Raji (cell line): ENCODE data around the gene GABRD.

Source experiments
- POLR2A ChIP-seq: IDR thresholded peaks from 2 replicates; pipeline ENCODE4 v1.6.1; 2011; ENCODE audit warnings: low read depth, low read length, control low read depth; ENCODE audit not compliant: insufficient read depth

GABRD gene

GRCh38 chr1:2019172-2019543 lies at the start of gene GABRD:
TSS of gene GABRD (plus strand) at chr1:2019345. CDS start at chr1:2019424, 79 bp downstream.
- no peak for TF ChIP-seq POLR2A

GRCh38 chr1:1969505-1969900 lies 49.6 kb upstream of the GABRD start:
- TF ChIP-seq POLR2A, result no peak

GRCh38 chr1:1969953-1970716 lies 49.0 kb upstream of the GABRD start:
- no peak for TF ChIP-seq POLR2A

- no peak for TF ChIP-seq POLR2A
These were observed 48.1 kb upstream of the GABRD start for GRCh38 chr1:1971017-1971416.

- no peak for TF ChIP-seq POLR2A
These were observed 47.5 kb upstream of the GABRD start for GRCh38 chr1:1971688-1972087.

- no peak for TF ChIP-seq POLR2A
These were observed 46.0 kb upstream of the GABRD start for GRCh38 chr1:1972976-1973715.

- no peak for TF ChIP-seq POLR2A
These were observed 45.2 kb upstream of the GABRD start for GRCh38 chr1:1973716-1974642.

GRCh38 chr1:1974834-1975233 lies 44.3 kb upstream of the GABRD start:
- no peak for TF ChIP-seq POLR2A

- TF ChIP-seq POLR2A, result no peak
These were observed 43.6 kb upstream of the GABRD start for GRCh38 chr1:1975535-1975934.

- no peak for TF ChIP-seq POLR2A
These were observed 43.1 kb upstream of the GABRD start for GRCh38 chr1:1976031-1976430.

GRCh38 chr1:1978108-1978507 lies 41.0 kb upstream of the GABRD start:
- no peak for TF ChIP-seq POLR2A

- no peak for TF ChIP-seq POLR2A
These were observed 39.5 kb upstream of the GABRD start for GRCh38 chr1:1979482-1980165.

- no peak for TF ChIP-seq POLR2A
These were observed 38.5 kb upstream of the GABRD start for GRCh38 chr1:1980467-1981141.

GRCh38 chr1:1981142-1981500 lies 38.0 kb upstream of the GABRD start:
- no peak for TF ChIP-seq POLR2A

GRCh38 chr1:1982379-1983232 lies 36.5 kb upstream of the GABRD start:
- TF ChIP-seq POLR2A, result no peak
